Ascending aorta (tissue), 2 donors: Measurements from ENCODE around the gene ENPP6. TPM values are rescaled to one million over a fixed set of nuclear protein-coding genes. Genes with fewer than 3 reads are reported as not detected.
"Not testable (repeated sequence)": the region's sequence is repeated elsewhere in the genome, so short reads cannot be mapped to it uniquely, and the experiment has no call there.

Source experiments
- DNase-seq, 2 donors: peaks; one replicate each; pipeline ENCODE4 v3.0.0-alpha.2; 2019; ENCODE audit warnings: low spot score in 2 of 2
- H3K27ac ChIP-seq, 2 donors: fragments of 200-600 bp; sonication (generic); one replicate each; pipeline ENCODE4 v1.5.1; 2016 to 2017; ENCODE audit warnings: mild to moderate bottlenecking in 1 of 2
- H3K27me3 ChIP-seq: fragments of 200-600 bp; sonication (generic); one replicate; pipeline ENCODE4 v1.5.1; 2017
- H3K36me3 ChIP-seq, 2 donors: fragments of 200-600 bp; sonication (generic); one replicate each; pipeline ENCODE4 v1.5.1; 2016
- H3K4me1 ChIP-seq, 2 donors: fragments of 200-600 bp; sonication (generic); one replicate each; pipeline ENCODE4 v1.5.1; 2016 to 2017; ENCODE audit warnings: mild to moderate bottlenecking in 1 of 2
- H3K4me3 ChIP-seq, 2 donors: fragments of 200-600 bp; sonication (generic); one replicate each; pipeline ENCODE4 v1.5.1; 2016 to 2017; ENCODE audit warnings: mild to moderate bottlenecking in 1 of 2
- H3K9me3 ChIP-seq, 2 donors: fragments of 200-600 bp; sonication (generic); one replicate each; pipeline ENCODE4 v1.5.1; 2016
- intact Hi-C: fragments of 100-400 bp; cut with DNase I; formaldehyde crosslinking; loops from one replicate; pipeline ENCODE4 v1.15.1; 2023
- total RNA-seq: library from RNA; depleted of rRNA; stranded (reverse); fragments of >200 nt; gene quantifications from one replicate; pipeline ENCODE4 v1.1.0, GENCODE V29; 2016
- TF ChIP-seq, protein P1 (sequence below), 3 experiments: fragments of 200-600 bp in 2 of 3; fragments of 450-650 bp in 1 of 3; sonication (generic) in 2 of 3; IDR thresholded peaks; one replicate each; pipeline ENCODE4 v1.5.1; 2016 to 2019; ENCODE audit warnings: antibody characterized with exemption in 3 of 3, mild to moderate bottlenecking in 1 of 3, moderate library complexity in 1 of 3

Gene ENPP6
- total RNA-seq, 1 donor from 2014 or later = not detected

- no peak overlapping the region for H3K27ac ChIP-seq
- H3K9me3 ChIP-seq = no peaks in the 10 kb centered on the region
- H3K4me3 ChIP-seq = no peak overlapping the region
- TF ChIP-seq, protein P1, sequence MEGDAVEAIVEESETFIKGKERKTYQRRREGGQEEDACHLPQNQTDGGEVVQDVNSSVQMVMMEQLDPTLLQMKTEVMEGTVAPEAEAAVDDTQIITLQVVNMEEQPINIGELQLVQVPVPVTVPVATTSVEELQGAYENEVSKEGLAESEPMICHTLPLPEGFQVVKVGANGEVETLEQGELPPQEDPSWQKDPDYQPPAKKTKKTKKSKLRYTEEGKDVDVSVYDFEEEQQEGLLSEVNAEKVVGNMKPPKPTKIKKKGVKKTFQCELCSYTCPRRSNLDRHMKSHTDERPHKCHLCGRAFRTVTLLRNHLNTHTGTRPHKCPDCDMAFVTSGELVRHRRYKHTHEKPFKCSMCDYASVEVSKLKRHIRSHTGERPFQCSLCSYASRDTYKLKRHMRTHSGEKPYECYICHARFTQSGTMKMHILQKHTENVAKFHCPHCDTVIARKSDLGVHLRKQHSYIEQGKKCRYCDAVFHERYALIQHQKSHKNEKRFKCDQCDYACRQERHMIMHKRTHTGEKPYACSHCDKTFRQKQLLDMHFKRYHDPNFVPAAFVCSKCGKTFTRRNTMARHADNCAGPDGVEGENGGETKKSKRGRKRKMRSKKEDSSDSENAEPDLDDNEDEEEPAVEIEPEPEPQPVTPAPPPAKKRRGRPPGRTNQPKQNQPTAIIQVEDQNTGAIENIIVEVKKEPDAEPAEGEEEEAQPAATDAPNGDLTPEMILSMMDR (IDR thresholded peaks at IDR 0.05) = no peak
- no peaks in the 10 kb centered on the region for H3K27me3 ChIP-seq
- no peak for DNase-seq
- no peaks in the 10 kb centered on the region for H3K36me3 ChIP-seq
- intact Hi-C loops = no loop called here
- no peaks in the 10 kb centered on the region for H3K4me1 ChIP-seq
Measured at GRCh38 chr4:184215709-184216328, 1.9 kb downstream of the ENPP6 start.

GRCh38 chr4:184214931-184215330 lies 2.7 kb downstream of the ENPP6 start:
- no peak for DNase-seq
- Histone ChIP-seq H3K27ac (no peak overlapping the region), H3K4me1 (no peaks in the 10 kb centered on the region), H3K9me3 (no peaks in the 10 kb centered on the region), H3K27me3 (no peaks in the 10 kb centered on the region), H3K4me3 (no peak overlapping the region), H3K36me3 (no peaks in the 10 kb centered on the region)
- intact Hi-C loops = no loop called here
- TF ChIP-seq, protein P1 (IDR thresholded peaks at IDR 0.05) = no peak

GRCh38 chr4:184207734-184208607 lies 9.7 kb downstream of the ENPP6 start:
- H3K27me3 ChIP-seq, H3K4me3 ChIP-seq, H3K27ac ChIP-seq, DNase-seq, H3K36me3 ChIP-seq, H3K9me3 ChIP-seq, intact Hi-C loops, H3K4me1 ChIP-seq: not testable (repeated sequence)

- TF ChIP-seq, protein P1 (IDR thresholded peaks at IDR 0.05) = no peak
- Histone ChIP-seq H3K9me3 (no peaks in the 10 kb centered on the region), H3K27ac (no peak overlapping the region), H3K4me1 (no peaks in the 10 kb centered on the region), H3K27me3 (no peaks in the 10 kb centered on the region), H3K4me3 (no peak overlapping the region), H3K36me3 (no peaks in the 10 kb centered on the region)
- intact Hi-C loops = no loop called here
- DNase-seq = no peak
Measured at GRCh38 chr4:184205243-184205642, 12.4 kb downstream of the ENPP6 start.

- Histone ChIP-seq H3K36me3 (no peaks in the 10 kb centered on the region), H3K27ac (no peak overlapping the region), H3K4me3 (no peak overlapping the region), H3K27me3 (no peaks in the 10 kb centered on the region), H3K4me1 (no peaks in the 10 kb centered on the region), H3K9me3 (no peaks in the 10 kb centered on the region)
- DNase-seq = no peak
- intact Hi-C loops = no loop called here
- TF ChIP-seq, protein P1 (IDR thresholded peaks at IDR 0.05) = no peak
Measured at GRCh38 chr4:184203300-184203699, 14.4 kb downstream of the ENPP6 start.

- TF ChIP-seq, protein P1 (IDR thresholded peaks at IDR 0.05) = no peak
- H3K4me1 ChIP-seq = no peaks in the 10 kb centered on the region
- no peaks in the 10 kb centered on the region for H3K9me3 ChIP-seq
- no peak overlapping the region for H3K4me3 ChIP-seq
- no peaks in the 10 kb centered on the region for H3K27me3 ChIP-seq
- H3K27ac ChIP-seq = no peak overlapping the region
- intact Hi-C loops = no loop called here
- no peak for DNase-seq
- no peaks in the 10 kb centered on the region for H3K36me3 ChIP-seq
Measured at GRCh38 chr4:184201179-184201578, 16.5 kb downstream of the ENPP6 start.
